Smooth muscle cell (in vitro differentiated cells): ENCODE results near the gene OSBPL2. TPM values are rescaled to one million over a fixed set of nuclear protein-coding genes. Genes with fewer than 3 reads are reported as not detected.

Experiments used
- DNase-seq: peaks from one replicate; lab custom pipeline; 2025; ENCODE audit not compliant: unreplicated experiment; lab: John Stamatoyannopoulos, UW
- H2AFZ ChIP-seq: fragments of 200-600 bp; sonication (generic); 2 replicates; pipeline ENCODE4 v1.6.0; 2016; ENCODE audit warnings: antibody characterized with exemption, low read depth, mild to moderate bottlenecking
- H3F3A ChIP-seq: fragments of 200-600 bp; sonication (generic); 2 replicates; pipeline ENCODE4 v1.6.0; 2017; ENCODE audit warnings: antibody characterized with exemption, low read depth
- H3K27ac ChIP-seq: fragments of 200-600 bp; sonication (generic); 2 replicates; pipeline ENCODE4 v1.5.1; 2016; ENCODE audit warnings: low read depth, mild to moderate bottlenecking
- H3K27me3 ChIP-seq: fragments of 200-600 bp; sonication (generic); 2 replicates; pipeline ENCODE4 v1.6.1; 2016; ENCODE audit warnings: low read depth, mild to moderate bottlenecking
- H3K36me3 ChIP-seq: fragments of 200-600 bp; sonication (generic); 2 replicates; pipeline ENCODE4 v1.5.1; 2016; ENCODE audit warnings: low read depth
- H3K4me1 ChIP-seq: fragments of 200-600 bp; sonication (generic); 2 replicates; pipeline ENCODE4 v1.5.1; 2016; ENCODE audit warnings: low read depth
- H3K4me2 ChIP-seq: fragments of 200-600 bp; sonication (generic); 2 replicates; pipeline ENCODE4 v1.6.0; 2016; ENCODE audit warnings: mild to moderate bottlenecking
- H3K4me3 ChIP-seq: fragments of 200-600 bp; sonication (generic); 2 replicates; pipeline ENCODE4 v1.5.1; 2016; ENCODE audit warnings: mild to moderate bottlenecking
- H3K79me2 ChIP-seq: fragments of 200-600 bp; sonication (generic); 2 replicates; pipeline ENCODE4 v1.6.0; 2016; ENCODE audit warnings: low read depth, mild to moderate bottlenecking
- H3K9ac ChIP-seq: fragments of 200-600 bp; sonication (generic); 2 replicates; pipeline ENCODE4 v1.6.0; 2016; ENCODE audit warnings: low read depth
- H3K9me3 ChIP-seq: fragments of 200-600 bp; sonication (generic); replicated peaks from 2 replicates; pipeline ENCODE4 v1.5.1; 2016; ENCODE audit warnings: low read depth
- H4K20me1 ChIP-seq: fragments of 200-600 bp; sonication (generic); 2 replicates; pipeline ENCODE4 v1.6.0; 2016; ENCODE audit warnings: low read depth
- WGBS: methylation state at CpG from one replicate; pipeline ENCODE4 v1.1.7; 2016; ENCODE audit warnings: low lambda C conversion rate; 5-methylcytosine and 5-hydroxymethylcytosine counted together
- polyA plus RNA-seq: library from polyadenylated mRNA; unstranded; fragments of >200 nt; fragmentation: Nextera tagmentation; extraction: Ambion mirVana; gene quantifications from 2 replicates; pipeline ENCODE4 v1.2.1, GENCODE V29; 2016
- total RNA-seq: library from RNA; depleted of rRNA; stranded (reverse); fragments of >200 nt; gene quantifications from 2 replicates; pipeline ENCODE4 v1.2.3, GENCODE V29; 2014
- TF ChIP-seq, protein P1 (sequence below): fragments of 200-600 bp; sonication (generic); IDR thresholded peaks from 2 replicates; pipeline ENCODE4 v1.5.1; 2017; ENCODE audit warnings: borderline replicate concordance, mild to moderate bottlenecking, antibody characterized with exemption; ENCODE audit not compliant: insufficient read depth, poor library complexity, severe bottlenecking

Gene OSBPL2
- total and polyA plus RNA-seq, 2 experiments from 2014 or later = 34.3 to 37.0 TPM

DNA sequence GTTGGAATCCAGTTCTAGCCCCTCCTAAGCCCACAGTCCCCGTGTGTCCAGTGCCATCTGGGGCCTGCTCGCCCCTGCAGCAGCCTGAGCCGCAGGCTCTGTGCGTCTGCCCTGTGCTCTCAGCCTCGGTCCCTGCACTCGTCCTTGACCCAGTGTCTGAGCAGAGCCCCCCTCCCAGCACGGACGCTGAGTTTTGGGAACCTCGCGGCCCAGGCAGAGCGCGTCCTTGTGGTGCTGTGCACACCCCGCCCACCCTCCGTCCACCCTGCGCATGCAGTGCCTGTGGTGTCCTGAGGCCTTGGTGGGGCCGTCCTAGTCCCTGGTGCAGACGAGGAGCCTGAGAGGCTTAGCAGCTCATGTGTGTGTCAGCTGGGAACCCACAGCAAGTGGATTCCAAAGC lies 31.6 kb downstream of the OSBPL2 start:
- 94% methylated on average over 15 of the region's 17 CpGs for WGBS
- Histone ChIP-seq H3K27me3 (no peaks in the 10 kb centered on the region), H3K36me3 (peaks cover 5% of the 10 kb centered on the region), H3K27ac (no peak overlapping the region), H3K9me3 (peaks cover 3% of the 10 kb centered on the region), H3K9ac (no peak overlapping the region), H2AFZ (no peak overlapping the region), H3F3A (no peaks in the 10 kb centered on the region), H3K4me1 (no peaks in the 10 kb centered on the region), H3K4me2 (no peak overlapping the region), H3K4me3 (no peak overlapping the region), H3K79me2 (peaks cover 13% of the 10 kb centered on the region), H4K20me1 (peaks cover 75% of the 10 kb centered on the region)
- TF ChIP-seq, protein P1, sequence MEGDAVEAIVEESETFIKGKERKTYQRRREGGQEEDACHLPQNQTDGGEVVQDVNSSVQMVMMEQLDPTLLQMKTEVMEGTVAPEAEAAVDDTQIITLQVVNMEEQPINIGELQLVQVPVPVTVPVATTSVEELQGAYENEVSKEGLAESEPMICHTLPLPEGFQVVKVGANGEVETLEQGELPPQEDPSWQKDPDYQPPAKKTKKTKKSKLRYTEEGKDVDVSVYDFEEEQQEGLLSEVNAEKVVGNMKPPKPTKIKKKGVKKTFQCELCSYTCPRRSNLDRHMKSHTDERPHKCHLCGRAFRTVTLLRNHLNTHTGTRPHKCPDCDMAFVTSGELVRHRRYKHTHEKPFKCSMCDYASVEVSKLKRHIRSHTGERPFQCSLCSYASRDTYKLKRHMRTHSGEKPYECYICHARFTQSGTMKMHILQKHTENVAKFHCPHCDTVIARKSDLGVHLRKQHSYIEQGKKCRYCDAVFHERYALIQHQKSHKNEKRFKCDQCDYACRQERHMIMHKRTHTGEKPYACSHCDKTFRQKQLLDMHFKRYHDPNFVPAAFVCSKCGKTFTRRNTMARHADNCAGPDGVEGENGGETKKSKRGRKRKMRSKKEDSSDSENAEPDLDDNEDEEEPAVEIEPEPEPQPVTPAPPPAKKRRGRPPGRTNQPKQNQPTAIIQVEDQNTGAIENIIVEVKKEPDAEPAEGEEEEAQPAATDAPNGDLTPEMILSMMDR = no peak
- DNase-seq = no peak

DNA sequence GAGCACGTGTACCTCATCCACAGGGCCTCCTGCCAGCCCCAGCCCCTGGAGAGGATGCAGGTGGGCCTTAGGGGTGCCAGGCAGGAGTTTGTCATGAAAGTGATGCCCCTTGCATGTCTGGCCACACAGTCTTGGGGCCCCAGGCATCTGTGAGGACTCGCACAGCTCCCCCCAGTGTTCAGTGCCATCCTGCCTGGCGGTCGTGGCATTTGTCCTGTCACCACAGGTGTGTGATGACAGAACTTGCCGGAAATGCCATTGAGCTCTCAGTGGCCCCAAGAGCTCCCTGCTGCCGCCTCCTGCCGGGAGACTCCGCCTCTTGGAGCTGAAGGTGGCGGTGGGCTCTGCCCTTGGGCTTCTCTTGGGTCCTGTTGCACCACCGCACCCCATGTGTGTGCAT lies 33.9 kb downstream of the OSBPL2 start:
- Histone ChIP-seq H2AFZ (no peak overlapping the region), H3K4me2 (no peak overlapping the region), H3K36me3 (no peaks in the 10 kb centered on the region), H3K79me2 (peaks cover 7% of the 10 kb centered on the region), H3K4me3 (no peak overlapping the region), H3F3A (no peaks in the 10 kb centered on the region), H4K20me1 (peaks cover 87% of the 10 kb centered on the region), H3K4me1 (no peaks in the 10 kb centered on the region), H3K9me3 (no peaks in the 10 kb centered on the region), H3K27me3 (no peaks in the 10 kb centered on the region), H3K27ac (no peak overlapping the region), H3K9ac (no peak overlapping the region)
- TF ChIP-seq, protein P1 = no peak
- no peak for DNase-seq
- 96% methylated on average over 10 of the region's 10 CpGs for WGBS

- H3K79me2 ChIP-seq = peaks cover 7% of the 10 kb centered on the region
- no peak for DNase-seq
- no peak overlapping the region for H3K27ac ChIP-seq
- no peak overlapping the region for H3K4me3 ChIP-seq
- H3K9me3 ChIP-seq = no peaks in the 10 kb centered on the region
- no peaks in the 10 kb centered on the region for H3K27me3 ChIP-seq
- H2AFZ ChIP-seq = no peak overlapping the region
- no peaks in the 10 kb centered on the region for H3F3A ChIP-seq
- H3K4me2 ChIP-seq = no peak overlapping the region
- TF ChIP-seq, protein P1 = no peak
- H3K36me3 ChIP-seq = no peaks in the 10 kb centered on the region
- no peak overlapping the region for H3K9ac ChIP-seq
- peaks cover 82% of the 10 kb centered on the region for H4K20me1 ChIP-seq
- no peaks in the 10 kb centered on the region for H3K4me1 ChIP-seq
- WGBS = 98% methylated on average over 18 of the region's 18 CpGs
Observed at GRCh38 chr20:62273416-62273815, 35.1 kb downstream of the OSBPL2 start.

GRCh38 chr20:62274332-62274950 lies 36.1 kb downstream of the OSBPL2 start:
- no peak for DNase-seq
- peaks cover 6% of the 10 kb centered on the region for H3K79me2 ChIP-seq
- H3K4me2 ChIP-seq = no peak overlapping the region
- H3K9me3 ChIP-seq = no peaks in the 10 kb centered on the region
- TF ChIP-seq, protein P1 = no peak
- no peak overlapping the region for H3K27ac ChIP-seq
- peaks cover 72% of the 10 kb centered on the region for H4K20me1 ChIP-seq
- H3F3A ChIP-seq = no peaks in the 10 kb centered on the region
- no peak overlapping the region for H3K4me3 ChIP-seq
- H3K9ac ChIP-seq = no peak overlapping the region
- no peak overlapping the region for H2AFZ ChIP-seq
- H3K4me1 ChIP-seq = no peaks in the 10 kb centered on the region
- H3K27me3 ChIP-seq = no peaks in the 10 kb centered on the region
- 85% methylated on average over 12 of the region's 13 CpGs for WGBS
- H3K36me3 ChIP-seq = no peaks in the 10 kb centered on the region
